Osteoblast (primary cell): ENCODE data around the gene BMP8A. TPM values are rescaled to one million over a fixed set of nuclear protein-coding genes. Genes with fewer than 3 reads are reported as not detected.
A peak's percentile ranks its signal among the peaks of the same experiment; 100 is the strongest.
"Not testable (repeated sequence)": the region's sequence is repeated elsewhere in the genome, so short reads cannot be mapped to it uniquely, and the experiment has no call there.

Experiments used
- DNase-seq: peaks from one replicate; pipeline ENCODE4 v3.0.0; 2011; ENCODE audit warnings: low spot score, mixed read lengths; ENCODE audit not compliant: insufficient read length; ENCODE audit errors: missing footprints
- H2AFZ ChIP-seq: 2 replicates; pipeline ENCODE4 v1.6.0; 2011; ENCODE audit warnings: mild to moderate bottlenecking, low read length
- H3K27ac ChIP-seq: 2 replicates; pipeline ENCODE4 v1.5.1; 2011; ENCODE audit warnings: mild to moderate bottlenecking, low read depth, low read length, moderate library complexity
- H3K27me3 ChIP-seq: 2 replicates; pipeline ENCODE4 v1.6.0; 2012; ENCODE audit warnings: mild to moderate bottlenecking, control low read depth, inconsistent platforms, low read length, moderate library complexity; ENCODE audit not compliant: insufficient read depth
- H3K36me3 ChIP-seq: 2 replicates; pipeline ENCODE4 v1.5.1; 2011; ENCODE audit warnings: mild to moderate bottlenecking, low read length, control low read depth, moderate library complexity; ENCODE audit not compliant: insufficient read depth
- H3K4me1 ChIP-seq: 2 replicates; pipeline ENCODE4 v1.5.1; 2011; ENCODE audit warnings: mild to moderate bottlenecking, low read length, control low read depth, moderate library complexity; ENCODE audit not compliant: insufficient read depth
- H3K4me2 ChIP-seq: 2 replicates; pipeline ENCODE4 v1.6.0; 2011; ENCODE audit warnings: mild to moderate bottlenecking, low read length; ENCODE audit not compliant: insufficient read depth
- H3K4me3 ChIP-seq: fragments of 200-600 bp; sonication (generic); 3 replicates; pipeline ENCODE4 v1.5.1; 2012; ENCODE audit warnings: mild to moderate bottlenecking, low read length, inconsistent platforms; ENCODE audit not compliant: insufficient read depth
- H3K79me2 ChIP-seq: 2 replicates; pipeline ENCODE4 v1.6.0; 2012; ENCODE audit warnings: mild to moderate bottlenecking, low read length, control low read depth, inconsistent platforms; ENCODE audit not compliant: insufficient read depth
- H3K9me3 ChIP-seq: 2 replicates; pipeline ENCODE4 v1.5.1; 2011; ENCODE audit warnings: low read depth, low read length, control low read depth
- H4K20me1 ChIP-seq: 2 replicates; pipeline ENCODE4 v1.6.0; 2012; ENCODE audit warnings: mild to moderate bottlenecking, low read length, control low read depth; ENCODE audit not compliant: insufficient read depth
- CTCF ChIP-seq: IDR thresholded peaks from 2 replicates; pipeline ENCODE4 v1.5.1; 2011; ENCODE audit warnings: mild to moderate bottlenecking, low read depth, low read length, moderate library complexity; ENCODE audit errors: extremely low read depth
- total RNA-seq: library from RNA; depleted of rRNA; stranded (reverse); fragments of >200 nt; gene quantifications from 2 replicates; pipeline ENCODE4 v1.2.3, GENCODE V29; 2012

BMP8A gene
- total RNA-seq, 1 donor = 0.72 TPM

- peak; percentile 92 for DNase-seq
These were observed 10.2 kb downstream of the BMP8A start for GRCh38 chr1:39501666-39502065.

GRCh38 chr1:39504436-39504835 lies 13.0 kb downstream of the BMP8A start:
- not testable (repeated sequence) for H4K20me1 ChIP-seq, H3K27ac ChIP-seq, H3K9me3 ChIP-seq, H3K36me3 ChIP-seq, H3K27me3 ChIP-seq, H3K4me3 ChIP-seq, H3K4me2 ChIP-seq, H3K79me2 ChIP-seq, H2AFZ ChIP-seq, DNase-seq
- peaks cover 13% of the 10 kb centered on the region for H3K4me1 ChIP-seq

More at GRCh38 chr1:39501666-39502065, 10.2 kb downstream of the BMP8A start:
- H3K4me1 ChIP-seq = no peaks in the 10 kb centered on the region
- H3K27ac ChIP-seq = no peak overlapping the region
- H3K79me2 ChIP-seq = no peaks in the 10 kb centered on the region
- no peak overlapping the region for H2AFZ ChIP-seq
- H3K9me3 ChIP-seq = no peaks in the 10 kb centered on the region
- H3K4me3 ChIP-seq = no peak overlapping the region
- no peaks in the 10 kb centered on the region for H3K36me3 ChIP-seq
- H3K27me3 ChIP-seq = no peaks in the 10 kb centered on the region
- TF ChIP-seq CTCF = no peak
- no peaks in the 10 kb centered on the region for H4K20me1 ChIP-seq
- H3K4me2 ChIP-seq = no peak overlapping the region

- no peaks in the 10 kb centered on the region for H4K20me1 ChIP-seq
- H3K4me2 ChIP-seq = no peak overlapping the region
- H3K27me3 ChIP-seq = no peaks in the 10 kb centered on the region
- no peak overlapping the region for H3K27ac ChIP-seq
- DNase-seq = no peak
- TF ChIP-seq CTCF = no peak
- H3K9me3 ChIP-seq = no peaks in the 10 kb centered on the region
- no peak overlapping the region for H2AFZ ChIP-seq
- H3K36me3 ChIP-seq = no peaks in the 10 kb centered on the region
- peaks cover 13% of the 10 kb centered on the region for H3K4me1 ChIP-seq
- H3K4me3 ChIP-seq = no peak overlapping the region
- no peaks in the 10 kb centered on the region for H3K79me2 ChIP-seq
These were observed 13.9 kb downstream of the BMP8A start for GRCh38 chr1:39505289-39505688.

- Histone ChIP-seq H3K79me2 (no peaks in the 10 kb centered on the region), H3K4me3 (no peak overlapping the region), H4K20me1 (no peaks in the 10 kb centered on the region), H3K27me3 (no peaks in the 10 kb centered on the region), H3K4me1 (peaks cover 13% of the 10 kb centered on the region), H3K27ac (no peak overlapping the region), H3K4me2 (no peak overlapping the region), H2AFZ (no peak overlapping the region), H3K9me3 (no peaks in the 10 kb centered on the region), H3K36me3 (no peaks in the 10 kb centered on the region)
- peak; percentile 21 for TF ChIP-seq CTCF
- peak; percentile 73 for DNase-seq
These were observed 15.9 kb downstream of the BMP8A start for GRCh38 chr1:39507230-39507928.
